Measurements from ENCODE around the gene PAPSS1.

DNA sequence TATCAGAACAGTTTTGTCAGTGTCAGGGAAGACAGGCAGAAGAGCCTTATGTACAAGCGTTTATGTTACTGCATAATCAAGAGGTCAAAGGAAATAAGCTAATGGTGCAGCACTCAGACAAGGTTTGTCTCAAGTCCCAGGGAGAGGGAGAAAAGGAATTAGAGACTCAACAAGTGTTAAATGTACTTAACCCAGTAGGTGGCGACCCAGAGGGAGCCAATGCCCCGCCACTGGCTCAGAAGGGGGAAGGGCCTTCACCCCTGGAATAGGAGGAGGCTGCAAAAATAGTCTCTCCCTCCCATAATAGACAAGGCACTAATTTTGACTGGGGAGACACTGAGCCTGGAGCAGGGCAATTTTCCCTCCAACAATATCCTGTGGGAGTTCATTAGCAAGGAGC, 14.1 kb upstream of the PAPSS1 start:
- TF ChIP-seq RAD21 (CRISPR knock-in tag; conservative IDR thresholded peaks at IDR 0.05 in 1 of 2, IDR thresholded peaks at IDR 0.05 in 1 of 2), result no peak
- TF ChIP-seq HDGF (IDR thresholded peaks at IDR 0.05), result no peak
- no peak for TF ChIP-seq CCAR2 (IDR thresholded peaks at IDR 0.05; ENCODE audit: low read depth, low read length)
- TF ChIP-seq PYGO2 (tag; IDR thresholded peaks at IDR 0.05), result no peak
- TF ChIP-seq SIRT6 (IDR thresholded peaks at IDR 0.05; ENCODE audit: low read depth, low read length), result no peak
- TF ChIP-seq CTCF (IDR thresholded peaks at IDR 0.05 in 2 of 3, conservative IDR thresholded peaks at IDR 0.05 in 1 of 3; ENCODE audit: insufficient read depth in 2 of 3, low read depth in 1 of 3, low read length in 3 of 3), result peak; percentile 46 to 64 (median 53); a peak in 5 of 6 replicates
- TF ChIP-seq BCL6 (CRISPR knock-in tag; IDR thresholded peaks at IDR 0.05), result no peak
- no peak for TF ChIP-seq SOX6 (IDR thresholded peaks at IDR 0.05)
- no peak for TF ChIP-seq EHMT2 (IDR thresholded peaks at IDR 0.05)

Measured in K562 (cell line).